Spleen (tissue), 11 donors: Measurements from ENCODE around the gene MAML1. TPM values are rescaled to one million over a fixed set of nuclear protein-coding genes. Genes with fewer than 3 reads are reported as not detected.
A peak's percentile ranks its signal among the peaks of the same experiment; 100 is the strongest.

Source experiments
- DNase-seq: peaks from one replicate; pipeline ENCODE4 v3.0.0-alpha.2; 2020
- H3K27ac ChIP-seq, 8 donors: fragments of 200-600 bp; sonication (generic) in 7 of 8; 1 replicate in 4 of 8; 2 replicates in 4 of 8; pipeline versions ENCODE4 v1.5.0 to v1.8.0; 2016 to 2021; ENCODE audit warnings: inconsistent platforms in 4 of 8, mild to moderate bottlenecking in 4 of 8, moderate library complexity in 1 of 8
- H3K27me3 ChIP-seq, 7 donors: fragments of 200-600 bp; sonication (generic) in 6 of 7; replicated peaks in 1 of 7; 1 replicate in 4 of 7; 2 replicates in 3 of 7; pipeline versions ENCODE4 v1.5.0 to v1.8.0; 2016 to 2021; ENCODE audit warnings: inconsistent platforms in 3 of 7, mild to moderate bottlenecking in 1 of 7
- H3K36me3 ChIP-seq, 6 donors: fragments of 200-600 bp; sonication (generic) in 5 of 6; 1 replicate in 4 of 6; 2 replicates in 2 of 6; pipeline versions ENCODE4 v1.5.0 to v1.8.0; 2016 to 2021; ENCODE audit warnings: inconsistent platforms in 2 of 6
- H3K4me1 ChIP-seq, 6 donors: fragments of 200-600 bp; sonication (generic) in 5 of 6; 1 replicate in 3 of 6; 2 replicates in 3 of 6; pipeline versions ENCODE4 v1.5.0 to v1.8.0; 2016 to 2021; ENCODE audit warnings: inconsistent platforms in 3 of 6
- H3K4me3 ChIP-seq, 8 donors: fragments of 200-600 bp; sonication (generic) in 7 of 8; 1 replicate in 4 of 8; 2 replicates in 4 of 8; pipeline versions ENCODE4 v1.5.0 to v1.8.0; 2016 to 2021; ENCODE audit warnings: inconsistent platforms in 4 of 8, mild to moderate bottlenecking in 4 of 8, moderate library complexity in 2 of 8
- H3K9me3 ChIP-seq, 8 donors: fragments of 200-600 bp; sonication (generic) in 7 of 8; 1 replicate in 4 of 8; 2 replicates in 4 of 8; pipeline versions ENCODE4 v1.5.0 to v1.8.0; 2016 to 2021; ENCODE audit warnings: inconsistent platforms in 4 of 8
- CTCF ChIP-seq, 11 experiments: fragments of 200-600 bp in 7 of 11; fragments of 450-650 bp in 4 of 11; sonication (generic) in 4 of 11; IDR thresholded peaks in 8 of 11; conservative IDR thresholded peaks in 3 of 11; 1 replicate in 7 of 11; 2 replicates in 4 of 11; pipeline versions ENCODE4 v1.4.0 to v1.8.0; 2016 to 2021; ENCODE audit warnings: antibody characterized with exemption in 11 of 11, inconsistent platforms in 4 of 11, mild to moderate bottlenecking in 1 of 11
- POLR2A ChIP-seq, 3 donors: fragments of 450-650 bp; IDR thresholded peaks; one replicate each; pipeline ENCODE4 v1.5.1; 2017; ENCODE audit warnings: antibody characterized with exemption in 3 of 3, mild to moderate bottlenecking in 1 of 3
- POLR2AphosphoS5 ChIP-seq, 3 donors: sonication (generic); formaldehyde crosslinking; IDR thresholded peaks; one replicate each; pipeline ENCODE4 v1.5.1; 2017; ENCODE audit warnings: antibody characterized with exemption in 3 of 3
- WGBS, 5 donors: extraction: QIAGEN DNeasy Blood & Tissue Kit in 3 of 5; methylation state at CpG; one replicate each; pipeline versions ENCODE4 v1.1.5 to v1.1.7; 2013 to 2018; 5-methylcytosine and 5-hydroxymethylcytosine counted together
- intact Hi-C: fragments of 100-400 bp; cut with DNase I; formaldehyde crosslinking; loops from one replicate; pipeline ENCODE4 v1.15.0; 2023; ENCODE audit warnings: low total_unique reads
- polyA plus RNA-seq, 3 donors: library from polyadenylated mRNA; stranded (reverse); fragments of 200-250 nt; gene quantifications; one replicate each; pipeline ENCODE4 v1.2.1, GENCODE V29; 2013
- total RNA-seq, 7 donors: library from RNA; depleted of rRNA in 3 of 7; stranded (reverse); fragments of >200 nt in 3 of 7; fragmentation: NEBNext Ultra II Directional in 4 of 7; extraction: Animal tissue kit (Norgen Biotek cat#: 25700) in 4 of 7; gene quantifications; one replicate each; pipeline versions ENCODE4 v1.1.0 to v1.2.1, GENCODE V29; 2016 to 2021
- donor health status: healthy with polysubstance abuse.
- donor health status: DM: no; HTN: no; CAD: no; lungs with moderate emphysema.
- donor health status: DM: no; HTN: no; CAD: no.
- donor health status: Bipolar disorder and iron deficiency.
- donor health status: healthy.
- donor health status: DM: no; HTN: no; CAD: no.
- donor health status: DM: yes; HTN: yes; CAD: no.

The MAML1 gene
- total and polyA plus RNA-seq, 10 donors = 4.7 to 42.8 (median 33.7) TPM

- intact Hi-C loops = no loop called here
- no peaks in the 10 kb centered on the region for H3K27me3 ChIP-seq
- H3K36me3 ChIP-seq = peaks cover 4 to 100% (median 91%) of the 10 kb centered on the region in 6 donors
- H3K27ac ChIP-seq = no peak overlapping the region
- 92 to 98% (median 95%) methylated on average over 5 to 9 of the region's 9 CpGs for WGBS, 5 donors
- H3K4me3 ChIP-seq = no peak overlapping the region
- peak; percentile 53 for DNase-seq
- H3K4me1 ChIP-seq = peaks cover 0 to 68% (median 20%) of the 10 kb centered on the region in 6 donors
- TF ChIP-seq POLR2AphosphoS5 (IDR thresholded peaks at IDR 0.05) (no peak), POLR2A (IDR thresholded peaks at IDR 0.05) (no peak), CTCF (IDR thresholded peaks at IDR 0.05 in 8 of 11, conservative IDR thresholded peaks at IDR 0.05 in 3 of 11) (no peak)
- H3K9me3 ChIP-seq = no peaks in the 10 kb centered on the region
These were observed 41.0 kb downstream of the MAML1 start for GRCh38 chr5:179773686-179774040.

GRCh38 chr5:179774442-179774841, 41.8 kb downstream of the MAML1 start:
- Histone ChIP-seq H3K27me3 (no peaks in the 10 kb centered on the region), H3K4me3 (no peak overlapping the region), H3K27ac (no peak overlapping the region), H3K36me3 (peaks cover 4 to 100% (median 91%) of the 10 kb centered on the region in 6 donors), H3K9me3 (no peaks in the 10 kb centered on the region), H3K4me1 (peaks cover 0 to 68% (median 16%) of the 10 kb centered on the region in 6 donors)
- intact Hi-C loops = no loop called here
- 97 to 100% (median 98%) methylated on average over 6 to 12 of the region's 12 CpGs for WGBS, 5 donors
- peak; percentile 71 for DNase-seq
- TF ChIP-seq CTCF (IDR thresholded peaks at IDR 0.05 in 8 of 11, conservative IDR thresholded peaks at IDR 0.05 in 3 of 11) (no peak), POLR2AphosphoS5 (IDR thresholded peaks at IDR 0.05) (peak in 1 of 3 donors; percentile 54)

- WGBS, 5 donors = 75 to 90% (median 85%) methylated on average over 11 of the region's 11 CpGs
- H3K27ac ChIP-seq = no peak overlapping the region
- H3K36me3 ChIP-seq = peaks cover 4 to 100% (median 80%) of the 10 kb centered on the region in 6 donors
- intact Hi-C loops = no loop called here
- H3K27me3 ChIP-seq = no peaks in the 10 kb centered on the region
- H3K9me3 ChIP-seq = no peaks in the 10 kb centered on the region
- peaks cover 0 to 69% (median 19%) of the 10 kb centered on the region in 6 donors for H3K4me1 ChIP-seq
- peak; percentile 41 for DNase-seq
- peak in 1 of 3 donors; percentile 41 for TF ChIP-seq POLR2AphosphoS5 (IDR thresholded peaks at IDR 0.05)
- no peak for TF ChIP-seq POLR2A (IDR thresholded peaks at IDR 0.05)
- no peak for TF ChIP-seq CTCF (IDR thresholded peaks at IDR 0.05 in 8 of 11, conservative IDR thresholded peaks at IDR 0.05 in 3 of 11)
- H3K4me3 ChIP-seq = no peak overlapping the region
These were observed 43.9 kb downstream of the MAML1 start for GRCh38 chr5:179776411-179776938.

- Histone ChIP-seq H3K27ac (peak overlapping the region in 2 of 8 donors; percentile 5 to 24), H3K4me3 (no peak overlapping the region), H3K9me3 (no peaks in the 10 kb centered on the region), H3K36me3 (peaks cover 2 to 95% (median 70%) of the 10 kb centered on the region in 6 donors), H3K4me1 (peaks cover 0 to 59% (median 19%) of the 10 kb centered on the region in 6 donors), H3K27me3 (no peaks in the 10 kb centered on the region)
- intact Hi-C loops = no loop called here
- WGBS, 5 donors = 89 to 97% (median 93%) methylated on average over 10 of the region's 10 CpGs
- peak; percentile 58 for DNase-seq
- no peak for TF ChIP-seq CTCF (IDR thresholded peaks at IDR 0.05 in 8 of 11, conservative IDR thresholded peaks at IDR 0.05 in 3 of 11)
- no peak for TF ChIP-seq POLR2AphosphoS5 (IDR thresholded peaks at IDR 0.05)
- TF ChIP-seq POLR2A (IDR thresholded peaks at IDR 0.05) = no peak
These were observed 44.8 kb downstream of the MAML1 start for GRCh38 chr5:179777456-179777855.
